ENCODE data around the gene RUNX3.
"Not testable (repeated sequence)": the region's sequence is repeated elsewhere in the genome, so short reads cannot be mapped to it uniquely, and the experiment has no call there.

Gene RUNX3

DNA sequence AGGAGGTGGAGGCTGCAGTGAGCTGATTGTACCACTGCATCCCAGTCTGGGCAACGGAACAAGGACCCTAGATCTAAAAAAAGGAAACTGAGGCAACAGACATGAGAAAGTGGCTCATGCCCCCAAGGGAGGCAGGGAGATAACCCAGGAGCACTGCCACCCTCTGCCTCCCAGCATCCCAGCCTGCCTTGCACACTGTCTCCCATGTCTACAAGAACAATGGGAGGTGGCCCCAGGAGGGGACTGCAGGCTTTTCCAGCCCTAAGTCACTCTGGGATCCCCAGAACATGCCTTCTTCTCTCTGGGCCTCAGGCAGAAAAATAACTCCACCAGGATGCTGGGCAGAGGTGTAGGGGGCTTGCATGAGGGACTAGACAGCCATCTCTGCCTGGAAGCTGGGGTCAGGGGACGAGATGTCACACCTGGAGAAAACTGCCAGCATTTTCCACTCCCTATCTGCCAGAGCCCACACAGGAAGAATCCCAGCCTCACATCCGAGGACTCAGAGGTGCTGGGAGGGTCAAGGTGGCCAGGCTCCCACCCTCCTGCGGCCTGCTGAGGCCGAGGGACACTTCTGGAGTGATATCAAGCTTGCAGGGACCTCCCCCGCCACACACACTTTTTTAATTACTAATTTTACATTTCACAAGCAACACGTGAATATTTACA, 21.4 kb downstream of the RUNX3 start:
- peak in 1 of 42 donors; percentile 10 for DNase-seq
- intact Hi-C loops (cut with DNase I) = no loop called here

DNA sequence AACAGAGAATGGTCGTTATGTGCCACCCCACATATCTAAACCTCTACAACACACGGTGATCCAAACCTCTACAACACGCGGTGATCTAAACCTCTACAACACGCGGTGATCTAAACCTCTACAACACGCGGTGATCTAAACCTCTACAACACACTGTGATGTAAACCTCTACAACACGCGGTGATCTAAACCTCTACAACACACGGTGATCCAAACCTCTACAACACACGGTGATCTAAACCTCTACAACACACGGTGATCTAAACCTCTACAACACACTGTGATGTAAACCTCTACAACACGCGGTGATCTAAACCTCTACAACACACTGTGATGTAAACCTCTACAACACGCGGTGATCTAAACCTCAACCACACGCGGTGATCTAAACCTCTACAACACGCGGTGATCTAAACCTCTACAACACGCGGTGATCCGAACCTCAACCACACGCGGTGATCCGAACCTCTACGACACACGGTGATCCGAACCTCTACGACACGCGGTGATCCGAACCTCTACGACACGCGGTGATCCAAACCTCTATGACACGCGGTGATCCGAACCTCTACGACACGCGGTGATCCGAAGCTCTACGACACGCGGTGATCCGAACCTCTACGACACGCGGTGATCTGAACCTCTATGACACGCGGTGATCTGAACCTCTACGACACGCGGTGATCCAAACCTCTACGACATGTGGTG, 22.3 kb downstream of the RUNX3 start:
- DNase-seq; intact Hi-C loops (cut with DNase I): not testable (repeated sequence)

DNA sequence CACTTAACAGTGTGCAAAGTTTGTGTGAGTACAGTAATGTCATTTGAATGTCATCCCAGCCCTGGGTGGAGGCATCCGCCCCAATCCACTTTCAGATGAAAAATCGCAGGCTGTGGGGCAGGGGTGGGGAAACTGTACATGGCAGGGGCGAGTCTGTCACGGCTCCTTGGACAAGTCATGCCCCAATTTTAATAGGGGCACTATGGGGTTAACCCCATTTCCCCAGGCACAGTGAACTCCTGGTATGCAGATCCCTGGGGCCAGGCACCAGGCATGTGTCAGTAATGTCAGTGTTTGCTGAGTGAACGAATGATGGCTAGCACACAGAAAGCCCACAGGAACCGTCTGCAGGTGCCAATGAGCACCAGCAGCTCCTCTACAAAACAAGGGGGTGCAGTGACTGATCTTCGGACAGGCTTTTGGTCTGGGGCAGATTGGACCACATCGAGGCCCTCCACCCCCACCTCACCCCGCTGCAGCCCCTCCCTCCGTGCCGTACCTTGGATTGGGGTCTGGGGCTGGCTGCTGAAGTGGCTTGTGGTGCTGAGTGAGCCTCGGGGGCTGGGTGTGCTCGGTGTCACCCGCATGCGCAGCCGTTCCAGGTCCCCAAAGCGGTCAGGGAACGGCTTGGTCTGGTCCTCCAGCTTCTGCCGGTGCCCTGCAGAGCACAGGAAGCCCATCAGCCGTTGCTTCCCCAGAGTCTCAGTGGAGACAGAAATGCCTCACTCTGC, 23.2 kb downstream of the RUNX3 start:
- intact Hi-C loops (cut with DNase I) = no loop called here
- DNase-seq = peak in 3 of 42 donors; percentile 2 to 4 (median 2)

DNA sequence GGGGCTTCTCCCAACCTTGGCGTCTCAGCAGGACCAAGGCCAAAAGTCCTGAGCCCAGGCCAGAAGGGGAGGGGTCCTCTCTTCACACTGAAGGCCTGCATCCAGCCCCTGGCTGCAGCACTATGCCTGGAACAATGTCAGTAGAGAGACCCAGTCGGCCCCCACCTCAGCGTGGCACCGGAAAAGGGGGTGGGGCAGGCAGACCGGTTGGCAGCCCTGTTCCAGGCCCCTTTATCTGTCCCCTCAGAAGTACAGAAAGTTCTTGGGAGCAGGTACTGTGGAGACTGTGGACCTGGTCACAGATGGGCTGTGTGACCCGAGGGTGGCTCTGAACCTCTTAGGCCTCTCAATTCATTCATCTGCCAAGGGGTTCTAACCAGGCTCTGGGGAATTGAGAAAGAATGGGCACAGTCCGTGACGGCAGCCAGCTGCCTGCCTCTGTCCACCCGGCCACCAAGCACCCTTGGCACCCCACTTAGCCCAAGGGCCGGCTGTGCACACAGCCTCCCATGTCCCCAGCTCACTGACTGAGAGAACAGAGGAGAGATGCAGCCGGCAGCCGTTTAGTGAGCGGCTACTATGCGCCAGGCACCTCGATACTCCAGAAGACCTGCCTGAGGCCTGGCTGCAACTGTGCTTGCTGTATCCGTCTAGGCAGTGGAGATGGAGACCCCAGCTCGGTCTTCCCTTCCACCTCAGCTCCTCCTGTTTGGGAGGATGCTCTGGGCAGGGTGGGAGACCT, 23.9 kb downstream of the RUNX3 start:
- intact Hi-C loops (cut with DNase I) = no loop called here
- DNase-seq = peak in 8 of 42 donors; percentile 1 to 30 (median 12)

DNA sequence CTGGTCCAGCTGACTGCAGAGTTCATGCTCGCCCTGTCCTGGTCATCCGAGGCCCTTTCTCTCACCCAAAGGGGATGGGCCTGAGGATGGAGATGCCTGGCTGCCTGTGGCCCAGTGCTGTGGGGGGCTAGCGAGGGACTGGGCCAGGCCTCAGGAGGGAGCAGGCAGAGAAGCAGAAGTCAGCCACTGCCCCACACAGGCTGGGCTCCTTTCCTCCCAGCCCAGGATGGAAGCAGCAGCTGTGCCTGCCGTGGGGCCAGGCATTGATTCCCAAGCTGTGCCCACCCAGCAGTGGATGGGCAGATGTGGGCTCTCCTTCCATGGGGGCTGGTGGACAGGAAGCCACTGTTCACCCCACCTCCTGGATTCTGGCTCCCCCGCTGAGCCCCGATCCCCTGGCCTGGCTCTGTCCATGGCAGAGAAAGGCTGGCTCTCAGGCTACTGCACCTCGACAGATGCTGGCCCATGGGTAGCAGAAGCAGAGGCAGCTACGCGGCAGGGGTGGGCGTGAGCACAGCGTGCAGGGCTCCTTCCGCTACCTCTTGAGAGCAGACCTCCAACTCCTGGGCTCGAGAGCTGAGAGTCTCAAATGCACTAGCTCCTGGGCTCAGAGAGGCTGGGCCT, 24.6 kb downstream of the RUNX3 start:
- intact Hi-C loops (cut with DNase I) = no loop called here
- DNase-seq = peak in 11 of 42 donors; percentile 4 to 29 (median 6)

DNA sequence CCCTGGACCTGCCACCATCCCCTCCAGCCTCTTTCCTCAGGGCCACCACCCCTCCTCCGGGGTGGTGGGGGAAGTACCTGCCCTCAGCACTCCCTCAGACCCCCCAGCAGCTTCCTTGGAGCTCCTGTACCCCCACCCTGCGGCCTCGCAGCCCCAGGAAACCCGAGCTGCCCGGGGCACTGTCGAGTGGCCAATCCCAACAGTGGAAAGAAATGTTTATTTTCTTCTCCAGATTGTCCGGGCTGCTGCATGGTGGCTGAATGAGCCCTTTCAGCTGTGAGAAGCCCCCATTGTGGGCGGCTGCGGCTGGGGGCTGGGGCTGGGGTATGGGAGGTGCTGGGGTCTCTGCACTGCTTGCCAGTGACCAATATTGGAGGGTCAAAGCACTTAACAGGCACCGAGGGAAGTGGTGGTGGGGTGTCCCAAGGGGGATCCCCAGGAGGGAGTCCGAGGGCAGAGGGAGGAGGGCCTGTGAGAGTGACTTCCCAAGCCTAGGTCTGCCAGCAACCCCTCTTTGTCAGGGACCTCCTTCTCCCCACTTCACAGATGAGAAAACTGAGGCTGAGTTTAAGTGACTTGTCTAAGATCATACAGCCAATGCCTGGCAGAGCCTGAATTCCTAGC, 25.2 kb downstream of the RUNX3 start:
- DNase-seq = peak in 8 of 42 donors; percentile 2 to 31 (median 8)

DNA sequence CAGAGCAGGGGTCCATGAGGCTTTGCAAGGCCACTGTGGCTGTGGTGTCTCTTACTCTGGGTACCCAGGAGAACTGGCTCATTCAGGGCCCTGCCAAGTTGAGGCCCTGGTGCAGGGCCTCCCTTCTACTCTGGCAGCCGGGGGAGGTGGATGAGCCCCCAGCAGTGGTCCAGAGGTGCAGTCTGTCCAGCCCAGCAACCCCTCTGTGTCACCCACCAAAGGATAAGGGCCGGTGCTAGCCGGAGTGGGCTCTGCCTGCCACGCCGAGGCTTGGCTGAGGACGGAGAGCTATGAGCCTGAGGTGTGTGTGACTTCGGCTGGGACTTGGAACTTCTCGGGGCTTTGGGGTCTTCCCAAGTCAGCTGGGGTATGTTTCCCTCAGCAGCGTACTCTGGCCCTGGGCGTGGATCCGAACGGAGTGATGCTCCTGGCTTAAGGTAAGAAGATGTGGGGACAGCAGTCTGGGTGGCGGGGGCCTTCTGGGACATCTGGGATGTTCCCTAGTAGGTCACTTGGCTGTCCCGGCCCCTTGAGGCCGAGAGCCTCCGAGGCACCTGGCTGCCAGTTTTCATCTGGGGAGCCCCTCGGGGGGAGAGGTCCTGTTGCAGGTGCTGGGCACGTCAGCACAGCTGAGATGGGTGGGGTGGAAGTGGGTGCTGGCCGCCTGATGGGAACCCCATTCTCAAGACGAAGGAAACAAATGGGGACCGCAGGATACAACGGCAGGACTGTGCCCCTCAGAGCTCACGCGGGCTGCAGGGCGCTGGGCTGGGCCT, 25.9 kb downstream of the RUNX3 start:
- intact Hi-C loops (cut with DNase I) = no loop called here
- peak in 11 of 42 donors; percentile 0 to 37 (median 10) for DNase-seq

More for the DNA sequence above, 25.2 kb downstream of the RUNX3 start:
- intact Hi-C loops (cut with DNase I) = no loop called here

DNA sequence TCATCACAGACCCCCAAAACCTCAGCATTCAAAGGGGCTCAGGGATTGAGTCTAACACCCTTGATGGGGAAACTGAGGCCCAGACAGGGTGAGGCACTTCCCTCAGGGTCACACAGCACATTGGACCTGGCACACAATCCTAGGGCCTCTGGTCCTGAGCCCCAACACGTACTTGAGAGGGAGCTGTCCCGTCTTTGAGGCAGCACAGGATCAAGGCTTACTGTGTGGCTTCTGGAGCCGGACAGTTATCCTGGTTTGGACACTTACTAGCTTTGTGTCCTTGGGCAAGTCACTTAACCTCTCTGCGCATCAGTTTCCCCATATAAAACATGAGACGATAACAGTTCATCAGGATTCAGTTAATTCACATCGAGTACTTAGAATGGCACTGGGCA, 26.5 kb downstream of the RUNX3 start:
- intact Hi-C loops (cut with DNase I) = no loop called here
- peak in 3 of 42 donors; percentile 2 to 15 (median 5) for DNase-seq

DNA sequence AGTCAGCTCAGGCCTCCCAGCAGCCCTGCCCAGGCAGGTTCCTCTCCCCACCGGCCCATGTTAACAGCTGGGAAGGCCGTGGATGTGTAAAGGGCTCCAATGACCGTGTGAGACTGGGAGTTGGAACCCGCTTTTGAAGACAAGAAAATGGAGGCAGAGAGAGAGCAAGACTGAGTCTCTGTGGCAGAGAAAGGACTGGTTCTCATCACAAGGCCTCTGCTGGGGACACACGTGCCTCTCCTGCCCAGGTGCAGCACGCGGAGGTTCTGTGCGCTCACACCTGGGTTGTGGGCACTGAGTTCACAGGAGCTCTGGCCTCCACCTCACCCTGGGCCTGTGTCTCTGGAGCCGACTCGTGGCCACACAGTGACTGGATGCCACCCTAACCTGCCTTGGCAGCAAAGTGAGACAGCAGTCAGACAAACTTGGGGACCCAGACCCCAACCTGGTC, 27.0 kb downstream of the RUNX3 start:
- peak in 6 of 42 donors; percentile 2 to 32 (median 6) for DNase-seq
- intact Hi-C loops (cut with DNase I) = no loop called here

DNA sequence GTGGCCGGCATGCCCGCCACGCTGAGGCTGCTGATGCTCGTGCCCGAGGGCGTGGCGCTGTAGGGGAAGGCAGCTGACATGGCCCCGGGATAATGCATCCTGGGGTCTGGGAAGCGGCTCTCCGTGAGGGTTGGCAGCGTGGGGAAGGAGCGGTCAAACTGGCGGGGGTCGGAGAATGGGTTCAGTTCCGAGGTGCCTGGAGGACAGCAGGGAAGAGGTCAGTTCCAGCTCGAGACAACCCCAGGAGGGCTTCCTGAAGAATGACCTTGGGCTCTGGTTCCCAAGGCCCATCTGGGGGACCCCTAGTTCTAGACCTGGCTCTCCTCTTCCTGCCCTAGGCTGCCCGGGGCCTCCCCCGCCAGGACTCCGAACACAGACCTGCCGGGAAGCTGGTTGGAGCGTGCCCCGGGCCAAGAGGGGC, 27.6 kb downstream of the RUNX3 start:
- intact Hi-C loops (cut with DNase I) = no loop called here
- DNase-seq = peak in 6 of 42 donors; percentile 0 to 32 (median 8)

DNA sequence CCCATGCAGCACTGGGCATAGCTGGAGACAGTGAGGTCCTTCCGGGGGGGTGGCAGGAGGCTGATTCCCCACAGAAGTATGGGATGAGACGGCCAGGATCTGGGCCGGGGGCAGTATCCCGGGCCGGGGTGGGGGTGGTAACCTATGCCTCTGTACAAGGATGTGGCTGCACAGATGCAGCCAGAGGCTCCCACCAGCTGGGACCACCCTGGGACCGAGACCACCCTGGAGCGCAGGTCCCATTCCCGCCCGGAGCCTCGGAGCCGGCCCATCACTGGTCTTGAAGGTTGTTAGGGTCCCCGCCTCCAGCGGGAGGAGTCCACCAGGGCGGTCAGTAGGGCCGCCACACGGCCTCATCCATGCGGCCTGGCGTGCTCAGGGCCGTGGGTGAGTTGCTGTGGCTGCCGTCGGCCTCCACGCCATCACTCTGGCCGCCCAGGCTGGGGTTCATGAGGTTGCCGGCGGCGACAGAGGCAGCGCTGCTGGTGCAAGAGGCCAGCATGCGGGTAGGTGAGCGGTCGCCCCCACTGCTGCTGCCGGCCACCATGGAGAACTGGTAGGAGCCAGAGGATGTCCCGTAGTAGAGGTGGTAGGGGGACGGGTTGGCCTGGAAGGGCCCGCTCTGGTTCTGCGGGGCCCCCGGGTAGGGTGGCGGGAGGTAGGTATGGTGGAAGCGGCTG, 28.1 kb downstream of the RUNX3 start:
- intact Hi-C loops (cut with DNase I) = no loop called here
- DNase-seq = peak in 9 of 42 donors; percentile 2 to 39 (median 11)

DNA sequence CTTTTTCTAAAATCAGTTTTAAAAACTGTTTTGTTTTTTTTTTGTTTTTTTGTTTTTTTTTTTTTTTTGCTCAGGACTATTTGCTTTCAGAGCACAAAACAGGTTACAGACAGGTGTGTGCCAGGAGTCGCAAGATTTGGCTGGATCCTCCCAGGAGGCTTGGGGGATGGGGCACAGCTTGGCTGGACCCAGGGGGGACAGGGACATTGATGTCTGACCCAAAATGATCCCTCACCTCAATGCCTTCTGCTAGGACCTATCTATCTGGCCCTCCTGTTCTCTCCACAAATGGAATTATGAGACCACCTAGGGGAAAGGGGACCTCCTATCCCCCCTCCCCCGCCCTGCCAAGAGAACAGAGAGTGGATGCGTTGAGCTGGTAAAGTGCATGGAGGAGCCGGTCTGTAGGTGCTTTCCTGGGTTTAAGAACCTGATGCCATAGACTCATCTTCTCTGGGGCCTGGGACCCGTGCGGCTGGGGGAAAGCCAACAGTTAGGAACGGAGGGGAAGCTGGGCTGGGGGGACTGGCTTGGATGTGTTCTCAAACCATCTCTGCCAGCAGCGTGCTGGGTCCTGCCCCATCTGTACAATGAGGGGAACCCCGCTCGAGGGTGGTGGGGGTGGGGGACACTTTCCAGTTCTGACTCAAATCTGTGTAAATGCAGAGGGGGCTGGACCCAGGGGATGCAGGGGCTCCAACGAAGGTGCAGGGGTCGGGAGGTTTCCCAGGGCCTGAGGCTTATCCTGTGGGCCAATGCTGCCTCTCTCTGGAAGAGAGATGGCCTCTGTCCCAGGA, 28.9 kb downstream of the RUNX3 start:
- intact Hi-C loops (cut with DNase I) = no loop called here
- DNase-seq = peak in 9 of 42 donors; percentile 8 to 26 (median 13)

DNA sequence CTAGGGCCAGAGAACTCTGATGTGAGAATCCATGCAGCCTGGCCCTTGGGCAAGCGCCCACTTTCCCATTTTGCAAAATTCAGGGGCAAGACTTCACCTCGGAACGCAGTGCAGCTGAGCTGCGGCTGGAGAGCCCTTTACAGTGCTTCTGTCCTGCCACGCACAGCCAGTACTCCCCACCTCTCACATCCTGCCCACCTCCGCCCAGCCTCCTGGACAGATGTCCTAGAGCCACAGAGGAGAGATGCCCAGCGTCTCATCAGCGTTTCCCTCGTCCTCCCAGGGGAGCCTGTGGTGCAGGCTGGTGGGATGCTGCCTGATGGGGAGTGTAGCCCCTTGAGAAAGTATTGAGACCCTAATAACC, 29.6 kb downstream of the RUNX3 start:
- intact Hi-C loops (cut with DNase I) = no loop called here

DNA sequence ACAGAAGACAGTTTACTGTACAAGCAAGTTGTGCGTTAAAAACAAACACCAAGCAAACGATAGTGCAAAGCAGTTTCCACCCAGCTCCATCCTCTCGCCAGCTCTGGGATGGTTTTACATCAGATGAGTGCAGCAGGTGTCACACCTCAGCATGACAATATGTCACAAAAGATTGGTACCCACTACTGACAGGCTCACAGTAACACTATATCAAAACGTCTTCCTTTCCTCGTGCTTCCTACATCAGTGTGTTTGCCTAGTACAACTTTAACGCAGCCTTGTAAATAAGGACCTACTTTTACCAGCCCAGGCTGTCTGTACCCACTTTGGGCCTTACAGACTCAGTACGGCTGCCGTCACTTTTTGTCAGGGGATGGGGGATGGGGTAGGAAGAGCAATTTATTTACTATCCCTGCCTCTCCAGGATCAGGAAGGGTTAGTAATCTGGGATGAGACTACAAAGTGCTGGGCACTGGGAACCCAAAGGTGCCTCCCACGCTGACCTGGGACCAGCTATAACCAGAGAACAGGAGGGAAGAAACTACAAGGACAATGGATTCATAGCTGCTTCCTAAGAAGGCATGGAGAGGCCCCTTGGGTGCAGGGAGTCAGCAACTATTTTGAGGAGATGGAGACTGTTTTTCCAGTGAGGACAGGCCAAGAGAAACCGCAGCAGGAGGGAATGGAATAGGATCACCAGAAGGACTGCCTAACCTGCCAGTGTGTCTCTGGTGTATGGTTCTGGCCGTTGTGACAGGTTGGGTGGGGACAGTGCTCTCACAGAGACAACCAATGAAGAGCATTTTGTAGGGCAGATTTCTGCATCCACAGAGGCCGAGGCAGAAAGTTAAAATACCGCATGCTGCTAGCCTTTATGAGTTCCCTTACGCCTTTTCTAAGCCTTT, 30.2 kb downstream of the RUNX3 start:
- intact Hi-C loops (cut with DNase I) = no loop called here
- DNase-seq = peak in 7 of 42 donors; percentile 2 to 30 (median 5)

More for the DNA sequence above, 29.6 kb downstream of the RUNX3 start:
- peak in 9 of 42 donors; percentile 5 to 38 (median 9) for DNase-seq

DNA sequence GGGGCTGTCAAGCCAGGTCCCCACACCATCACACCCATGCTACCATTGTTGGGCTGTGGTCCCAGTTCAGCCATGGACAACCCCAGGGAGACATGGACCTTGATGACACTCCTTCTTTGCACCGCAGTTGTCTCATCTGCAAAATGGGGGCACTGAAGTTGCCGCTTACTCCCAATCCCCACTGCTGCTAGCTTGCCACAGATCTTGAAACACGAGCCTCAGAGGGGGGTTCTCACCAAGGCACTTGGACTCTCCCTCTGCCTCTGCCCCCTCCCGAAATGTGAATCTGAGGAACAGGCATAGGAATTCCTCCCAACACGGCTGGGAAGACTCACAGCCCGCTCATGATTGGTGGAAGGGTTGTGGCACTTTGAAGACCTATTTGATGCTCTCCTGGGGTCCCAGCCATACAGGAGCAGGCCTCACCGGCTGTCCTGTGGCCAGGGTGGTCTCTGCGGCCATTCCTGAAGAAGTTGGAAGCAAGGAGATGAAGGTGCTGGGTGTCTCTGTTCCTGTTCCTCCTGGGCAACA, 31.1 kb downstream of the RUNX3 start:
- DNase-seq = peak in 10 of 42 donors; percentile 1 to 24 (median 6)
- intact Hi-C loops (cut with DNase I) = no loop called here

Measured in head of caudate nucleus (tissue), 42 donors.